ENCODE results near the gene THEM5.
"Not testable (repeated sequence)": the region's sequence is repeated elsewhere in the genome, so short reads cannot be mapped to it uniquely, and the experiment has no call there.

The THEM5 gene, protein sequence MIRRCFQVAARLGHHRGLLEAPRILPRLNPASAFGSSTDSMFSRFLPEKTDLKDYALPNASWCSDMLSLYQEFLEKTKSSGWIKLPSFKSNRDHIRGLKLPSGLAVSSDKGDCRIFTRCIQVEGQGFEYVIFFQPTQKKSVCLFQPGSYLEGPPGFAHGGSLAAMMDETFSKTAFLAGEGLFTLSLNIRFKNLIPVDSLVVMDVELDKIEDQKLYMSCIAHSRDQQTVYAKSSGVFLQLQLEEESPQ

DNA sequence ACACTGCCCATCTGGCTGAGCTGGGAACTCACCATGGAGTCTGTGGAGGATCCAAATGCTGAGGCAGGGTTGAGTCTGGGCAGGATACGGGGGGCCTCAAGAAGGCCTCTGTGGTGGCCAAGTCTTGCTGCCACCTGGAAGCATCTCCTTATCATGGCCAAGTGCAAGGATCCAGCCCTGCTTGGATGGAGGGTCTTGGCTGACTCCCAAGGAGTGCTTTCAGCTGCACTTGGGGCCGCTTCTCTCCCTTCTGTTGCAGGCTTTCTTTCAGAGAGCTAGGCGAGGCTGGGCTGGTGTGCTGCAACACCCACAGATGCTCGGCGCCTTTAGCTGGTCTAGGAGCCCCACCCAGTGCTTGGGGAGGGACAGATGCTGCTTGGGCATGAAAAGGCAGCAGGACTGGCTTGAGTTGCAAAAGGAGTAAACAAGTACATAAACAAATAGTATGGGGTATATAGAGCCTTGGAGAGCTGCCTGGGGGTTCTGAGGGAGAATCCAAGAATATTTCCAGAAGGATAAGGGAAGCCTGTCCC is at the start of gene THEM5:
TSS of gene THEM5 (minus strand) at position 302 of the 533 bp plus-strand sequence. CDS start at position 155, 147 bp downstream.
- H3K4me3 ChIP-seq (ENCODE audit: control insufficient read depth, low read depth, low read length) = no peak within 1 kb of the TSS
- DNase-seq (ENCODE audit: low read depth) = no peak
- TF ChIP-seq, protein P1, sequence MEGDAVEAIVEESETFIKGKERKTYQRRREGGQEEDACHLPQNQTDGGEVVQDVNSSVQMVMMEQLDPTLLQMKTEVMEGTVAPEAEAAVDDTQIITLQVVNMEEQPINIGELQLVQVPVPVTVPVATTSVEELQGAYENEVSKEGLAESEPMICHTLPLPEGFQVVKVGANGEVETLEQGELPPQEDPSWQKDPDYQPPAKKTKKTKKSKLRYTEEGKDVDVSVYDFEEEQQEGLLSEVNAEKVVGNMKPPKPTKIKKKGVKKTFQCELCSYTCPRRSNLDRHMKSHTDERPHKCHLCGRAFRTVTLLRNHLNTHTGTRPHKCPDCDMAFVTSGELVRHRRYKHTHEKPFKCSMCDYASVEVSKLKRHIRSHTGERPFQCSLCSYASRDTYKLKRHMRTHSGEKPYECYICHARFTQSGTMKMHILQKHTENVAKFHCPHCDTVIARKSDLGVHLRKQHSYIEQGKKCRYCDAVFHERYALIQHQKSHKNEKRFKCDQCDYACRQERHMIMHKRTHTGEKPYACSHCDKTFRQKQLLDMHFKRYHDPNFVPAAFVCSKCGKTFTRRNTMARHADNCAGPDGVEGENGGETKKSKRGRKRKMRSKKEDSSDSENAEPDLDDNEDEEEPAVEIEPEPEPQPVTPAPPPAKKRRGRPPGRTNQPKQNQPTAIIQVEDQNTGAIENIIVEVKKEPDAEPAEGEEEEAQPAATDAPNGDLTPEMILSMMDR (IDR thresholded peaks at IDR 0.05; ENCODE audit: control insufficient read depth, insufficient read depth, low read depth, low read length, missing control alignments) = no peak

DNA sequence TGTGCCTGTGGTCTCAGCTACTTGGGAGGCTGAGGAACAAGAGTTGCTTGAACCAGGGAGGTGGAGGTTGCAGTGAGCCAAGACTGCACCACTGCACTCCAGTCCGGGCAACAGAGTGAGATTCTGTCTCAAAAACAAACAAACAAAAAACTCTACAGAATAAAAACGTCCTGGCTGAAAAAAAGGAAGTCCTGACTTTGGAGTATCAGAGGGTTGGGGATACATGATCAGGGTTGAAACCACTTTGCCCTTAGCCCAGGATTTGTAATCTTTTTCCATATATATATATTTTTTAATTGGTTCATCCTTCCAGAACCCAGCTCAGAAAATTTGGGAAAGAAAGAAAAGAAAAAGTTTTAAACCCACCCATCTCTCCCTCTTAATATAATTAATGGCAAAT is 49.3 kb upstream of the THEM5 start:
- TF ChIP-seq, protein P1 (IDR thresholded peaks at IDR 0.05; ENCODE audit: control insufficient read depth, insufficient read depth, low read depth, low read length, missing control alignments) = no peak
- DNase-seq (ENCODE audit: low read depth) = no peak
- no peak overlapping the region for H3K4me3 ChIP-seq (ENCODE audit: control insufficient read depth, low read depth, low read length)

DNA sequence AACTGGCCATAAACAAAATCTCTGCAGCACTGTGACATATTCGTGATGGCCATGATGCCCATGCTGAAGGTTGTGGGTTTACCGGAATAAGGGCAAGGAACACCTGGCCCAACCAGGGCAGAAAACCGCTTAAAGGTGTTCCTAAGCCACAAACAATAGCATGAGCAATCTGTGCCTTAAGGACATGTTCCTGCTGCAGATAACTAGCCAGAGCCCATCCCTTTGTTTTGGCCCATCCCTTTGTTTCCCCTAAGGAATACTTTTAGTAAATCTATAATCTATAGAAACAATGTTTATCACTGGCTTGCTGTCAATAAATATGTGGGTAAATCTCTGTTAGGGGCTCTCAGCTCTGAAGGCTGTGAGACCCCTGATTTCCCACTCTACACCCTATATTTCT is 47.3 kb upstream of the THEM5 start:
- DNase-seq (ENCODE audit: low read depth) = not testable (repeated sequence)

DNA sequence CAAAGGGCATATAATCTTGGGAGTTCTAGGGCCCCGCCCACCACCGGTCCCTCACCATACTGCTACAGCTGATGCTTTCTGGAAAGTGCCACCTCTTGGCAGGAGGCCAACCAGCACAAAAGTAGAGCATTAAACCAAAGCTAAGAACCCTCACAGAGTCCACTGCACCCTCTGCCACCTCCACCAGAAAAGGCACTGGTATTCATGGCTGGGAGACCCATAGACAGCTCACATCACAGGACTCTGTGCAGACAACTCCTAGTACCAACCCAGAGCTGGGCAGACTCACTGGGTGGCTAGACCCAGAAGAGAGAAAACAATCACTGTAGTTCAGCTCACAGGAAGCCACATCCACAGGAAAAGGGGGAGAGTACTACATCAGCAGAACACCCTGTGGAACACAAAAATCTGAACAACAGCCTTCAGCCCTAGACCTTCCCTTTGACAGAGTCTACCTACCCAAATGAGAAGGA is 45.0 kb upstream of the THEM5 start:
- TF ChIP-seq, protein P1 (IDR thresholded peaks at IDR 0.05; ENCODE audit: control insufficient read depth, insufficient read depth, low read depth, low read length, missing control alignments) = no peak
- DNase-seq (ENCODE audit: low read depth) = no peak
- no peak overlapping the region for H3K4me3 ChIP-seq (ENCODE audit: control insufficient read depth, low read depth, low read length)

More for the DNA sequence above, 47.3 kb upstream of the THEM5 start:
- H3K4me3 ChIP-seq (ENCODE audit: control insufficient read depth, low read depth, low read length) = not testable (repeated sequence)

DNA sequence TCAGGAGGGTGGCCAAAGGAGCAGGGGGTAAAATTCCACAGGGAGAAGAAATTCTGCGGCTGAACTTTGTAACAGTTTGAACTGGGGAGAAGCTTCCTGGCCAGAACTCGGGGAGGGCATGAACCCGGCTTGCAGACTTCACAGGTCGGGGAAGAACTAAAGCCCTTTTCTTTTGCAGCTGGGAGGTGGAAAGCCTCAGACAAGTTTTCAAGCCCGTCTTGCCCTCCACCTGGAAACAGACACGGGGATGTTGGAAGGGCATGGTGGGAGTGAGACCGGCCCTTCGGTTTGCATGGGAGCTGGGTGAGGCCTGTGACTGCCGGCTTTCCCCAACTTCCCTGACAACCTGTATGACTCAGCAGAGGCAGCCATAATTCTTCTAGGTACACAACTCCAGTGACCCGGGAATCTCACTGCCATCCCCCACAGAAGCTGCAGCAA is 44.5 kb upstream of the THEM5 start:
- H3K4me3 ChIP-seq (ENCODE audit: control insufficient read depth, low read depth, low read length) = no peak overlapping the region
- no peak for DNase-seq (ENCODE audit: low read depth)
- TF ChIP-seq, protein P1 (IDR thresholded peaks at IDR 0.05; ENCODE audit: control insufficient read depth, insufficient read depth, low read depth, low read length, missing control alignments) = no peak

DNA sequence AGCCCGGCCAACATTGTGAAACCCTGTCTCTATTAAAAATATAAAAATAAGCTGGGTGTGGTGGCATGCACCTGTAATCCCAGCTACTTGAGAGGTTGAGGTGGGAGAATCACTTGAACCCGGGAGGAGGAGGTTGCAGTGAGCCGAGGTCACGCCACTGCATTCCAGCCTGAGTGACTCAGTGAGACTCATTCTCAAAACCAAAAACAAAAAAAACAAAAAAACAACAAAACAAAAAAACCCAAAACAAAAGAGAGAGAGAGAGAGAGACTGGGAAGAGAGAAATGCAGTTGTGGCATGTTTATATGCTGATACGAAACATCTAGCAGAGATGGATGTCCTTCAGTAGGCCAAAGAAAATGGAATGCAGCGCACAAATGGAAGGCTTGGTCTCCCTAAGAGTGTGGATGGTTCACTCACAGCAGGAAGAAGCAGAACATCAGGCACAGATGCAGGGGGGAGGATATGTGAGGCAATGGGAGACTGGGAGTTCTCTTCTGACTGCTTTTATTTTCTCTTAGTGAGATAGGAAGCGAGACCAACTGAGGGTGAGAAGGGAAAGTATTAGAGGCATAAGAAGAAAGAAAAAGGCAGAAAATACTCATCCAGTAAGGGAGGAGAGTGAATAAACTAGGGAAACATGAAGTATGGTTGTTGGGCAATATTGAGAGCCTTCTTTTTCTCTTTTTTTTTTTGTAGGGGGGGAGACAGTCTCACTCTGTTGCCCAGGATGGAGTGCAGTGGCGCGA is 39.8 kb upstream of the THEM5 start:
- no peak for DNase-seq (ENCODE audit: low read depth)
- H3K4me3 ChIP-seq (ENCODE audit: control insufficient read depth, low read depth, low read length) = no peak overlapping the region
- TF ChIP-seq, protein P1 (IDR thresholded peaks at IDR 0.05; ENCODE audit: control insufficient read depth, insufficient read depth, low read depth, low read length, missing control alignments) = no peak

DNA sequence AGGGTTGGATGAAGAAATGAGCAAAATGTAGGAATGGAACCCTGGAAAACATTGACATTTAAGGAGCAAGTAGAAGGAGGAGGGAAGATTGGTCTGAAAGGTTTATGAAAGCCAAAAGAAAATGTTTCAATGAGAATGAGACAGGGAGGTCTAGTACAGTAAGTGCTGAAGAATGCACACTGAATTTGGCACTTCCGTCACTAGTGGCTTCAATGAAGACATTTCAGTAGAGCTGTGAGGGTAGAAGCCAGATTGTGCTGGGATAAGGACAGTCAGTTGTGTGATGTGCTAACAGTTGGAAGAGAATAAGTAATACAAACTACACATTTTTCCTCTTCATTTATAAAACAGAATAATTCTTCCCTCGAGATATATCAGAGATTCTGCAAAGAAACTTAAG is 38.7 kb upstream of the THEM5 start:
- TF ChIP-seq, protein P1 (IDR thresholded peaks at IDR 0.05; ENCODE audit: control insufficient read depth, insufficient read depth, low read depth, low read length, missing control alignments) = no peak
- no peak overlapping the region for H3K4me3 ChIP-seq (ENCODE audit: control insufficient read depth, low read depth, low read length)
- DNase-seq (ENCODE audit: low read depth) = peak; percentile 53
